Mammary epithelial cell (primary cell): ENCODE measurements around the gene ACTL6A.

Source experiments
- EZH2 ChIP-seq: IDR thresholded peaks from 2 replicates; pipeline ENCODE4 v1.6.1; 2012; ENCODE audit warnings: low read length, inconsistent platforms, borderline replicate concordance
- TF ChIP-seq, protein P1 (sequence below), 2 donors: IDR thresholded peaks in 1 of 2; conservative IDR thresholded peaks in 1 of 2; 2 replicates each; pipeline ENCODE4 v1.5.1; 2011 to 2012; ENCODE audit warnings: inconsistent platforms in 2 of 2, low read length in 2 of 2, mild to moderate bottlenecking in 2 of 2, control low read depth in 1 of 2, low read depth in 1 of 2; ENCODE audit not compliant: insufficient read depth in 1 of 2; ENCODE audit errors: extremely low read depth in 1 of 2

DNA sequence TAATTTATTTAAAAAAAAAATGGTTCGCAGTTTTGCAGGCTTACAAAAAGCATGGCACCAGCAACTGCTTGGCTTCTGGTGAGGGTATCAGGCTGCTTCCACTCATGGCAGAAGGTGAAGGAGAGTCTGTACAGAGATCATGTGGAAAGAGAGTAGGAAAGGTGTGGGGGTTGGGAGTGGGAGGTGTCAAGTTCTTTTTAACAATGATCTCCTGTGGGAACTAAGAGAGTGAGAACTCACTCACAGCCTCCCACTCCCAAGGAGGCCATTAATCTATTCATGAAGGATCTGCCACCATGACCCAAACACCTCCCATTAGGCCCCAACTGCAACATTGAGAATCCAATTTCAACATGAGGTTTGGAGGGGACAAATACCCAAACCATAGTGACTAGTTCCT is 21.1 kb upstream of the ACTL6A start:
- TF ChIP-seq, protein P1, sequence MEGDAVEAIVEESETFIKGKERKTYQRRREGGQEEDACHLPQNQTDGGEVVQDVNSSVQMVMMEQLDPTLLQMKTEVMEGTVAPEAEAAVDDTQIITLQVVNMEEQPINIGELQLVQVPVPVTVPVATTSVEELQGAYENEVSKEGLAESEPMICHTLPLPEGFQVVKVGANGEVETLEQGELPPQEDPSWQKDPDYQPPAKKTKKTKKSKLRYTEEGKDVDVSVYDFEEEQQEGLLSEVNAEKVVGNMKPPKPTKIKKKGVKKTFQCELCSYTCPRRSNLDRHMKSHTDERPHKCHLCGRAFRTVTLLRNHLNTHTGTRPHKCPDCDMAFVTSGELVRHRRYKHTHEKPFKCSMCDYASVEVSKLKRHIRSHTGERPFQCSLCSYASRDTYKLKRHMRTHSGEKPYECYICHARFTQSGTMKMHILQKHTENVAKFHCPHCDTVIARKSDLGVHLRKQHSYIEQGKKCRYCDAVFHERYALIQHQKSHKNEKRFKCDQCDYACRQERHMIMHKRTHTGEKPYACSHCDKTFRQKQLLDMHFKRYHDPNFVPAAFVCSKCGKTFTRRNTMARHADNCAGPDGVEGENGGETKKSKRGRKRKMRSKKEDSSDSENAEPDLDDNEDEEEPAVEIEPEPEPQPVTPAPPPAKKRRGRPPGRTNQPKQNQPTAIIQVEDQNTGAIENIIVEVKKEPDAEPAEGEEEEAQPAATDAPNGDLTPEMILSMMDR (conservative IDR thresholded peaks at IDR 0.05 in 1 of 2, IDR thresholded peaks at IDR 0.05 in 1 of 2; ENCODE audit: extremely low read depth in 1 of 2, insufficient read depth in 1 of 2, low read depth in 1 of 2, low read length in 2 of 2): no peak
- TF ChIP-seq EZH2: no peak
